GM19328 (cell line): Measurements from ENCODE around the gene FMN2.
"Not testable (repeated sequence)": the region's sequence is repeated elsewhere in the genome, so short reads cannot be mapped to it uniquely, and the experiment has no call there.

Experiments used
- ATAC-seq: cut with Tn5 transposase; IDR thresholded peaks from one replicate; pipeline ENCODE4 v1.9.1; 2021; ENCODE audit warnings: mild to moderate bottlenecking, moderate library complexity; ENCODE audit not compliant: unreplicated experiment

FMN2 gene

DNA sequence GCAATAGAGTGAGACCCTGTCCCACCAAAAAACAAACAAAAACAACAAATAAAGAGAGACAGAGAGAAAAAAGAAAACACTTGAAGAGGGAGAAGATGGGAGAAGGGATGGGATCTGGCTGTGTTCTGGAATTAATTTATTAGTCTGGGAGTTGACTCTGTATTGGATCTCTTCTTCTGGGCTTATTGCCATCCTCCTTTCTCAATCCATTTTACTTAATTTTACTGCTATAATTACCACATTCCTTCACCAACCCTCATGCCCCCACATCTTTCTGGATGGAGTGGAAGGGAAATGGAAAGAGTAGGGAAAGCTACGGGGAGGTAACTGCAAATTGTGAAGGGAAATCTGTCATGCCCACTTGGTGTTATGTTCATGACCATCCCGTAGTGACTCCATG lies 42.9 kb downstream of the FMN2 start:
- no peak for ATAC-seq

DNA sequence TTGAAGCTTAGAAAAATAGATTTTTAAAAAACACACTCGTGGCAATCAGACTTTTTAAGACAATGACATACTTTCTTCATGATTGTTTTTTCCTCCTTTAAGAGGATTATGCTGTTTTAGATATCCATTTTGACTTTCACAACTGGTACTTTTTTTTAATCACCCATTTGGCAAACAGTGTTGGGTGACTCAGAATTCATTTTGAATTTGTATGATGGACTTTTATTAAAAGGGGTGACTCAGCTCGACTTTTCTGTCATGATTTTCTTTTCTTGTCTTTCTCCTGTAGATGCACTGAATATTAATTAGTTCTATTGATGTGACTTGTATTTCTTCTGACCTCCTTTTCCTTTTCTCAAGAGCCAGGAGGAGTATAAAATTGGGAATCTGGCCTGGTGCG lies 44.7 kb downstream of the FMN2 start:
- ATAC-seq = no peak

- ATAC-seq = no peak
These were observed 47.2 kb downstream of the FMN2 start for GRCh38 chr1:240138867-240139266.

GRCh38 chr1:240139511-240139910 lies 47.8 kb downstream of the FMN2 start:
- ATAC-seq = no peak

GRCh38 chr1:240145120-240145519 lies 53.4 kb downstream of the FMN2 start:
- no peak for ATAC-seq

- ATAC-seq = no peak
These were observed 56.6 kb downstream of the FMN2 start for GRCh38 chr1:240148333-240148732.

GRCh38 chr1:240149484-240150094 lies 57.9 kb downstream of the FMN2 start:
- ATAC-seq = no peak

DNA sequence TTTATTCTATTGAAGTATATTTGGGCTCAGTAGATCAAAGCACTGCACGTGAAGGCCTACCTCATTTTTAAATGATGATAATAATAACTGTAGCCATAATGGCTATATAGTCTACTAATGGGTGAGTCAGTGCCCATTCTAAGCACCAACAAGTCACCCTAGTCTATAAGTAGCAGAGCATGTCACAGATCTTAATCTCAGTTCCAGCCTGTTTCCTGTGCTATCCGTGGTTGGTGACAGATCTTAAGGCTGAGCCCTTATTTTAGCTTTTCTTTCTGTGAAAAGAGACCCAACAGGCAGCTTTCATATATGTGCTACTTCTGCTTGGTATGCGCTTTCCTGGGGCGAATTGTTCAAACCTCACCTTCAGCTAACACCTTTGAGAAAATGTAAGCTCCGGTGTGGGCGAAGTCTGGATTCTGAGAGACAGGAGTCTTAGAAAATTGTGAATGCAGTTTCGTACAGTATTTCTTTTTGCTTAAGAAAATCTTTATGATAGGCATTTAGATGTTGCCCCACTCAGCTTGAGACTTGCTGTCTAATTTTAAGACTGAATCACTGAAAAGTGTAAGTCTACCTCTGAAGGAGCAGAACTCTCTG lies 59.6 kb downstream of the FMN2 start:
- no peak for ATAC-seq

GRCh38 chr1:240152611-240153297 lies 61.1 kb downstream of the FMN2 start:
- ATAC-seq = no peak

- no peak for ATAC-seq
These were observed 63.9 kb downstream of the FMN2 start for GRCh38 chr1:240155605-240156004.

DNA sequence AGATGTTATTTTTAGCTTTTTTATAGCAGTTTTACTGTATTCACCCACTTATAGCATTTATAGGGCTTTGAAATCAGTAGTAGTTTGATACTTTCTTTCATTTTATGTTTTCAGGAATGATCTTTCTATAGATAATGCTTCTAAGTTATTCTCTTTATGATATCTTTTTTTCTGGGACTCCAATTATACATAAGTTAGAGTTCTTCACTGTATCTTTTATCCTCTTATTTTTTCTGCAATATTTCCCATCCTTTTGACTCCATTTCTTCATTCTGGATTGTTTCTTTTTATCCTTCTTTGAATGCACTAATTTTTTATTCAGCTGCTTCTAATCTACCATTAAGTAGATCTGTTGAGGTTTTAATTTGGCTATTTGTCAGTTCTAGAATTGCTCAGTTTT lies 73.1 kb downstream of the FMN2 start:
- ATAC-seq = no peak

GRCh38 chr1:240169188-240169587 lies 77.5 kb downstream of the FMN2 start:
- no peak for ATAC-seq

DNA sequence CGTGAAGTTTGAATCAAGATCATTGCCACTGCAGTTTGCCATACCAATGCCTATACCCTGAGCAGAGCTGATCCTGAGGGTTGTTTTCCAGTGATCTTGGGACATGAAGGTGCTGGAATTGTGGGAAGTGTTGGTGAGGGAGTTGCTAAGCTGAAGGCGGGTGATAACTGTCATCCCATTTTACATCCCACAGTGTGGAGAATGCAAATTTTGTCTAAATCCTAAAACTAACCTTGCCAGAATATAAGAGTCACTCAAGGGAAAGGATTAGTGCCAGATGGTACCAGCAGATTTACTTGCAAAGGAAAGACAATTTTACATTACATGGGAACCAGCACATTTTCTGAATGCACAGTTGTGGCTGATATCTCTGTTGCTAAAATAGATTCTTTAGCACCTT lies 78.6 kb downstream of the FMN2 start:
- ATAC-seq = no peak

GRCh38 chr1:240170806-240171205 lies 79.1 kb downstream of the FMN2 start:
- no peak for ATAC-seq

- no peak for ATAC-seq
These were observed 80.2 kb downstream of the FMN2 start for GRCh38 chr1:240171907-240172306.

DNA sequence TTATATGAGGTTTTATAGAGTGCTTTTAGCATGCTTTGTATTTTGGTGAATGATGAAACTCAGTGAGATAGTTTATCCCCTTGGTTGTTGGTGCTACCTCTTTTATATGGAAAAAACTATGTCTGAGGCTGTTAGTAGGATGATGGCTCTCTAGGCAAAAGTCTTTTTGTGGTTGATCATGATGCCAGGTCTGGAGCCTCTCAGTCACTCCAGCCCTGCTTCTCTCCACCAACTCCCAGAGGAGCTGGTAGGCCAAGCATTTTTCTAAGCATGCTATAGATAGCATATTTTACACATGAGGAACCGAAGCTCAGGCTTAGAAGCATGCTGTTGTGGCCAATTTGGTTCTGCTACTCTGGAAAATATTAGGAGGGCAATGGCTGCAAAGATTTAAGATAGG lies 82.2 kb downstream of the FMN2 start:
- no peak for ATAC-seq

DNA sequence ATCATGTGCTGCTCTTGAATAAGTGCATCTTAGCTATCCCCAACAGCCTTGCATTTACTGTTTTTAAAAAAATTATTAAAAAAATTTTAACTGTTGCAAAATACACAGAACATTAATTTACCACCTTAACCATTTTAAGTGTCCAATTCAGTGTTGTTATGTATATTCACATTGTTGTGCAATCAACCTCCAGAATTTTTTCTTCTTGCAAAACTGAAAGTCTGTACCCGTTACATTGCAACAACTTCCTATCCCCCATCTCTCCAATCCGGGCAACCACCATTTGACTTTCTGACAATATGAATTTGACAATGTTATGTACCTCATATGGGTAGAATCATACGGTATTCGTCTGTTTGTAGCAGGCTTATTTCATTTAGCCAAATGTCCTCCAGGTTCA lies 83.1 kb downstream of the FMN2 start:
- ATAC-seq = no peak

- no peak for ATAC-seq
These were observed 86.7 kb downstream of the FMN2 start for GRCh38 chr1:240178366-240178765.

DNA sequence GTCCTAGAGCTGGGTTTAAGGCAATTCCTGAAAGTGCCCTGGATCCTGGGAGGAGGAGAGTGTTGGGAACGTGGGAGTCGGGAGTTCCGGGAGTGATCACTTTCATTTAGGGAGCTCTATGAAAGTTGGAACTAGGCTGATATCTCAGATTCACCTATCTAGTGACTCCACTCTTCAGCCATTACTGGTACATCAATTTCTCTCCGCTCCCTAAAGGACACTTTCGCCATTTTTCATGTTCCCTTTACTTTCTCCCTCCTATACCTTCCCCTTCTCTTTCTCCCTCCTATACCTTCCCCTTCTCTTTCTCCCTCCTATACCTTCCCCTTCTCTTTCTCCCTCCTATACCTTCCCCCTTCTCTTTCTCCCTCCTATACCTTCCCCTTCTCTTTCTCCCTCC lies 93.0 kb downstream of the FMN2 start:
- not testable (repeated sequence) for ATAC-seq

- ATAC-seq = no peak
These were observed 96.5 kb downstream of the FMN2 start for GRCh38 chr1:240188139-240188538.

DNA sequence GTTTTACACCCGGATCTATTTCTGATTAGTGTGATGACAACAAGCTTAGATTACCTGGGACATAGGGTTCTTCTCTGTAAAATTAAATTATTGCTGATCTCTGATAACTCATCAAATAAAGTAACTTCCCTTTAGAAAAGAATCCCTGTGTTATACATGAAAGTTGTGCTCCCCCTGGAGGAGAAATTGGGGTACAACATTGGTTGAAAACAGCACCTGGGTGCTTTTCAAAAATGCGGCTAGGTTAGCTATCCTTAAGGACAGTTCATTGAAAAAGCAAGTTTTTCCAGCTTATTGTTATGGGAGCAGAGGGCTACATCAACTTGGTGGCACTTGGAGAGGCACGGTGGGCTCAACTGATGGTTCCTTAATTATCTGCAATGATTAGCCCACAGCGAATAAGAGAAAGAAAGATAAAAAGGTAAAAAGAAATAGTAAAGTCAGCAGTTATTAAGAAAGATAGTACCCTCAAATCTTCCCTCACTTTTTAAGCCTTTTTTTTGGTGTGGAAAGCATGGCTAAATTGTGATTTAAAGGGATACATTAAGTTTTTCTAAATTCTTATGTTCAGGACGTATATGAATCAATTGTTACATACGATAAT lies 97.8 kb downstream of the FMN2 start:
- ATAC-seq = no peak

GRCh38 chr1:240190881-240191401 lies 99.3 kb downstream of the FMN2 start:
- no peak for ATAC-seq
